ENCODE measurements around the gene SSBP2.

The SSBP2 gene

DNA sequence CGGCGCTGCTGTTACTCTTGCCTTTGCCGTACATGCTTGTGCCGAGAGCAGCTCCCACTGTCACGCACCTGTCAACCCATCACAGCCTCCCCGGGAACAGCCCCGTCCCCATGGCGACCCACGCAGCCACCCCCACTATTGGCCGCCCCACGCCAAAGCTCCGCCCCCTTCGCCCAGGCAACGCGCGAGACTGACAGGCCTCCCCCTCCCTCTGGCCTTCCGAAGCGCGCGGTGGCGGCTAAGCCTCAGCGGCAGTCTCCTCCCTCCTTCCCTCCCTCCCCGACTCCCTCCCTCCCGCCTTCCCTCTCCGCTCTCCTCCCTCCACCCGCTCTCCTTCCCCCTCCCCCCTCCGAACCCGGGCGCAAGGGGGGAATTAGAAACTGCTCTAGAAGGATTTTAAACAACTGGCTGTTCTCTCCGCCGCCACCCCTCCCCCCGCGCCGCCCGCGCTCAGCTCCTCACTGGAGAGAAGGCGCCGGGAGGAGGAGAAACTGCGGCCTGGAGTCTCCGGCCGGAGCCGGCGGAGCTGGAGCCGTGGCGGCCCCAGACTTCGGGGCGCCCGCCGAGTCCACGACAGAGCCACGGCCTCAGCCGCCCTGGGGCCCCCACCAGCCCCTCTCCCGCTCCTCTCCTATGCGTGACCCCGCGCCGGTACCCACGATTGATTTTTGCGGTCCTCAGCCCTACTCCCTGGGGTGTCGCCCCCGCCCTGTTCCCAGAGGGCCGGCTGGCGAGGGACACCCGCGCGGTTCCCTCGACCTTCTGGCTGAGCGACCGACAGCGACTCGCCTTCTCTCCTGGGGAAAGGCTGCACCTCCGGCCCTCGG lies at the start of gene SSBP2:
TSS of gene SSBP2 (minus strand) at position 89 of the 827 bp plus-strand sequence. CDS start at position 34, 55 bp downstream.
- DNase-seq: peak; percentile 95

DNA sequence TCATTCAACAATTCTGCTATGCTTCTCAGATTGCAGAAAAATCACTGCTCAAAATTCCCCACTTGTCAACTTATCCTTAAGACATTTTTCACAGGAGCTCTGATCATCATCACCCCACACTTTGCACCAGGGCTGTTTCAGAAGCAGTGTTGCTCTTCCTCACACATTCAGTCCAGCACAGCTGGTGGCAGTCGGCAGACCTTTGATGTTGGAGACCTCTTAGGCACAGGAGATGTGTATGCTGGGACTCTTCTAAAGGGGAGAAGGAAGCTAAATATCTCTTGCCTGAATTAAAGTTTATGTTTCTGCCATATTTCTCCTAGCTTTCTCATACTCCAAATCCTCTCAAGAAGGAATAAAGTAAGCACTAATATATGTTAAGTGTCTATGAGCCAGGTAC lies 44.8 kb upstream of the SSBP2 start:
- DNase-seq: no peak

DNA sequence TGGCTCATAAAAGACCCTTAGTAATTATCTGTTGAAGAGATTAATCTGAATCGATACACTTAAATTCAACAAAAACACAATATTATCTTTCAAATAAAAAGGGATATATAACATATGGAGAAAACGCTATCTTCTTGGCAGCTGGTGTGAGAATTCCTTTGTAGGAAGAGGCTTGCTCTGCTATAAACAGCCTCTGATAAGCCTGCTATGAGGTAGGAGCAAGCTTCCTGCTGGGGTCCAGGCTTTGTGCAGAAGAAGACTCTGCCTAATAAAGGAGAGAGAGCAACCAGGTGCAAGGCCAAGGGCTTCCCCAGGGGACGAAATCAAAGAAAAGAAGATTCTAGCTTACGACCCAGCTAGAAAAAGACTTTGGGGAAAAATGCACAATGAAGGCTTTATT lies 43.3 kb upstream of the SSBP2 start:
- no peak for DNase-seq

DNA sequence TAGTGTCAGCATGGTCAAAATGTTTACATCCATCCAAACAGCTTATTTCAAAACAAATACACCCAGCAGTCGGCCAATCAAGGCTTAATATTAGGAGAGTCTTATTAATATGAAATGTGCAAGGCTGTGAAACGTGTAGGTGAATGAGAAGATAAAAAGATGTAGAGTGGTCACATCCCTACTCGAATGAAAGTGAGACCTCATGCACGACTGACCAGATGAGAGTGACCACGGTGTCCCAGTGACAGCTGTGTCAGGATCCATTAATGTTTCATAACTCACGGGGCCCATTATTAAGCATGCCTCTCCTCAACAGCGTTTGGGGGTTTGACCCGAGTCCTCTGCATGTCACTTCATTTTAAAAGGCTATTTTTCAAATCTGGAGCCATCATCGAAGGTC lies 39.4 kb upstream of the SSBP2 start:
- no peak for DNase-seq

DNA sequence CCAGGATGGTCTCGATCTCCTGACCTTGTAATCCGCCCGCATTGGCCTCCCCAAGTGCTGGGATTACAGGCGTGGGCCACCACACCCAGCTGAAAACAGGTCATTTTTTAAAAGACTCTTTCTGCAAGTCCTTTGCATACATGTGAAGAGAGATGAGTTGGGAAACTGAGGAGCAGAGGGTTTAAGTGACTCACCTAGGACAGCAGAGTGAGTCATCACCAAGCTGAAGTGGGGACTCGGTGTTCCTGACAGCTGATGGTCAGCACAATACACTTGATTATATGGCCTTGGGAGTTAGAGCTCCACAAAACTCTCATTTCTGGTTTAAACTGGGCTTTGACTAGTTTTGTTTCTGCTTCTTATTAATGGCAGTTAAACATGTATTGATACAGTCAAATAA lies 38.1 kb upstream of the SSBP2 start:
- no peak for DNase-seq

DNA sequence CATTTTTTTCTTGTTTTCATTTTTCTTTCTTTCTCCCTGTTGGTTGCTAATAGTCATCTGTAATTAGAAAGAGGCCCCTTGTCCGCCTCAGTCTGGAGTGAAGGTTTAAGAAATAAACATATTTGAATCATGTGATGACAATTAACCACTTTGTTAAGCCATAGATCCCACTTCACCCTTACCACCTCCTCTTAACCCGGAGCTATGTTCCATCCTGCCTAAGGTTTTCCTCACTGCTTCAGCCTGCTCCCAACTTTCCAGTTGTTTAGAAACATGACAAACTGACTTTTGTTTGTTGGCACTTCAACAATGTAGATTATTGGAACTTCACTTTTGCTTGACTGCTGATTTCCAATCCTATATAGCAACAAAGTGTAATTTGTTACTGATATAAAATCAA lies 37.4 kb upstream of the SSBP2 start:
- no peak for DNase-seq

DNA sequence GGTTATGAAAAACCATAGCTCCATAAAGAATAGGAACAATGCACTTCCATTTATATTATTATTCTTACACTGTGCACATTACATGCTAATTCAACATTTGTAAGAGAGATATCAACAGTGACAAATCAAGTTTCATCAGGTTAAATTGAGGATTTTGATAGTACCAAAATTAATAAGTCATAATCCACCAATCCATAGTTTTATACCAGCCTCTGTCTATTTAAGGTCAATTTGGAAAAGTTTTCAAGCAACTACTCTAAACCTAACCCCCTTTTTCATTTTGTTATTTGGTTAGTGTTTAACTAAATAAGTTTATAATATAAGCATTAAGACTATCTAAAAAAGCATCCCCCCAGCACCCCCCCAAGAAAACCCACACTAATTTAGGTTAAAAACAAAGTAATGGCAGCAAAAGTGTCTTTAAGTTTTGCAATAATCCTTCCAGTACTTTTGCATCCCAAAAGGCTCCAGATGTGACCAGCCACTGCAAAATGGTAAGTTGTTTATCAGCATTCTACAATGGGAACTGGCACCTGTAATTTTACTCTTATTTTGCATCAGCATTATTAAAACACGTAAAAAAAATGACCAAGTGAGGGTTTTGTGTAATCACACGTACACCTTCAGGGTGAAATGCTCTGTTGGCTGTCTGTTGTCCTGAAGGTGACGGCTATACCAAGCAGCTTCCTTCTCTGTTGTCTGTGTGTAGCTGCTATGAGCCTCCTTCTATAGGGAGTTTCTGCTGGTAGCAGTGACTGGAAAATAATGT lies 36.8 kb upstream of the SSBP2 start:
- no peak for DNase-seq

DNA sequence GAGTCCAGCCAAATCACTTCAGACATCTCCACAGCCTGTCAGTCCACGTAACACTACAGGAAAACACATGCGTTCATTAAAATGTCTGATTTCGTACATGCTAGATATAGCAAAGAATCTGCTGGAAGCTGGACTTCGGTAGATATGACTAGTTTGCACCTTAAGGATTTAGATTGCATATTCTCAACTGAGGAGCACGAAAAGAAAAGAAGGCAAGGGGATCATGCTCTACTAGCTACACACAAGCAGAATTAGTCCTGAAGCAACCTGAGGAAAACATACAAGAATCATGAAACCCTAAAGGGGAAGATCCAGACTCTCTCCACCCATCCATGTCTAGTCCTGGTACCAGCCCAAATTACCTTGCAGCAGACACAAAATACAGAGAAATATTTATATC lies 36.1 kb upstream of the SSBP2 start:
- no peak for DNase-seq

DNA sequence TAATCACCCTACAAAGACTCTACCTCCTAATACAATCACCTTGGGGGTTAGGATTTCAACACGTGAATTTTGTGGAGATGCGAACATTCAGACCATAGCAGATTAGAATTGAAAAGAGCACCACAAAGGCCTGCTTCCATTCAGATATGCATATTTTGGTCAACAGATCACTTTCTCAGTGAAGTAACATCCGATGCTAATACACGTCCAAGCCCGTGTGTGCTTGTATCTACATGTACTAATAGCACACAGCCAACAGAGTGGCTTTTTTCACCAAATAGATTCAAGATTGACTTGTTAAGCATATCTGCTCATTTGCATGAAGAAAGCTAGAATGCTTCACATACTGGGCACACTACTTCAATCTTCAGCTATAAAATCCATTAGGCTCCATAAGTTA lies 35.6 kb upstream of the SSBP2 start:
- no peak for DNase-seq

DNA sequence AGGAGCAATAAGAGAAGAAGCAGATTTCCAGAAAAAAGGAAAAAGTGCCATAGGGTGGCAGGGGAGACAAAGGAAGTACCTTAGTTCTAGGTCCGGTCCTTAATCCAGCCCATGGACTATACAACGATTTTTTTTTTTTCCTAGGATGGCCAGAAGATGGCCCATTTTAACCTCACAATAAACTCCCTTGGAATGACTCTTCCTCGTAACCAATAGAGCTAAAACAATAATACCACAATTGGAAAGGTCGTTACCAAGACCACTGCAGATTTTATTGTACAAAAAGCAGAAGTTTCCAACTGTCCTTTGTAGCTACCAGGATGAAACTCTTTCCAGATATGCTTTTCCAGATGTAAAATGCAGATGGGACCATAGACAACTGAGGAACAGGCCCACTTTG lies 34.4 kb upstream of the SSBP2 start:
- no peak for DNase-seq

DNA sequence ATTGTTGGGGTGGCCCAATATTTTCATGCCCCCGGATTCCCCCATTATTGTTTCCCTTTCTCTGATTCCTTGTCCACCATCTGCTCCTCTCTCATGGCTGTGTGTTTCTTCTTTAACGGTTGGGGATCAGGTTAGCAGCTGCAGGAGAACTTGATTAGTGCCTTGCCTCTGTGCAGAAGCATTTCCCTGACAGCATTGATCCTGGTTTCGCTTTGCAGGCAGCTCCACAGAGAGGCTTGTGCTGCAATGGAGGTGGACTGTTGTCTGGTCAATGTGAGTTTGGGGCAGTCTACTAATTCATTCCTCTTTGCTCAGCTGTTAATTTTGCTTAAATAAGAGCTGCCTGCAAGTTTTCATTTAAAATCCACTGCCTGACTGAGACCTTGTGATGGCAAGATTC lies 32.5 kb upstream of the SSBP2 start:
- DNase-seq: no peak

DNA sequence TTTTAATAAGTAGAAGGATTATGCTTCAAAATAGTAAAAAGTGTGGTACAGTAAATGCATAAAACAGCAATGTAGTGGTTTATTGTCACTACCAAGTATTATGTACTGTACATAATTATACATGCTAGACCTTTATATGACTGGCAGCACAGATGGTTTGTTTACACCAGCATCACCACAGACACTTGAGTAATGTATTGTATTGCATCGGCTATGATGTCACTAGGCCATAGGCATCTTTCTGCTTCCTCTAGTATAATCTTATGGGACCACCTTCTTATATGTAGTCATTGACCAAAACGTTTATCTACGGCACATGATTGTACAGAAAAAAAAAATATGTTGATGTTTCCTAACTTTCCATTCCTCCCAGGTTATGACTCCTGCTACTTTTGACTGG lies 31.9 kb upstream of the SSBP2 start:
- DNase-seq: no peak

DNA sequence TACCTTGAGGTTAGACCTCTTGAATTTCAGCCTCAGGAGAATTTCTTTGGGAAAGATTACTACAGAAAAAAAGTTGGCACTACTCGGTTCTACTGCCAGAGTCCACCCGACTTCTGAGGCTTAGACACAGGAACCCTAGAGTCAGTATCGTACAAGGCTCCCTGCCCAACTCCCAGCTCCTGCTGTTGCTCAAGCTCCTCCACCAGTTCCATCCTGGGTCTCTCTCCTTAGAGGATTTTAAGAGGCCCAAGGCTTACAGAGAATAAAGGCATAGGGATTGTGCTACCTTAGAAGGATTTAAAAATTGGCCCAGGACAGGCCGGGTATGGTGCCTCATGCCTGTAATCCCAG lies 29.0 kb upstream of the SSBP2 start:
- no peak for DNase-seq

DNA sequence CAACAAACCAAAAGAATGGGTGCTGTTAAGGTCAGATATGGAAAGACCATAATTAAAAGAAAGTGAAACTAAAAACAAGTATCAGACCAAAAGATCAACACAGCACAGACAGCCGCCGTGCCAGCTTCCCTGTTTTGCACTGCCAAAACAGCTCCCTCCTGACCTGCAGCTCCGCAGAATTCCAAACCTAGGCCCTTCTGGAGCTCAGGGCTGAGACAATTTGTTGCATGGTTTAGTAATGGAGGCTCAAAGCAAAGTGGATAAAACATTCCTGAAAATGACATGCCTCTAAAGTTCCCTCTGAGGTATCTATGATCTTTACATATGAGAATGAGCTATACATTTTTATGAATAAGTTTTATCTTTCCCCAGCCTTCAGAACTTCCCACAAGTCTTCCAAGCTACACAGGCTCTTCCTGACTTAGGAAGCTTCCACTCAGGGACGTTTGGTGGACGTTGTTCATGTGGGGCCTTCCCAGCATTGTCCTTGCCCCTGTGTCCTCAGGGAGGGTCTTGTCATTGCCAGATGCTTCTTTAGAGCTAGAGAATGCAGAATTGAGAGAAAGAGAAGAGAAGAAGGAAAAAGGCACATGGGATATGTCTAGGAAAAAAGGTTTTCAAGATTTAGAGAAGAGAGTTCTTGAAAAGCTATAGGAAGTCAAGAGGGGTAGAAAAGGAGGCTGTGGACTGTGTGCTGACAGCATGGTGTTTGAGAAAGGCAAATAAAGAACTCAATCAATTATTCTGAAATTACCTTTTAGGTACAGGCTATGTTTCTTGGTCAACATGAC lies 28.4 kb upstream of the SSBP2 start:
- no peak for DNase-seq

DNA sequence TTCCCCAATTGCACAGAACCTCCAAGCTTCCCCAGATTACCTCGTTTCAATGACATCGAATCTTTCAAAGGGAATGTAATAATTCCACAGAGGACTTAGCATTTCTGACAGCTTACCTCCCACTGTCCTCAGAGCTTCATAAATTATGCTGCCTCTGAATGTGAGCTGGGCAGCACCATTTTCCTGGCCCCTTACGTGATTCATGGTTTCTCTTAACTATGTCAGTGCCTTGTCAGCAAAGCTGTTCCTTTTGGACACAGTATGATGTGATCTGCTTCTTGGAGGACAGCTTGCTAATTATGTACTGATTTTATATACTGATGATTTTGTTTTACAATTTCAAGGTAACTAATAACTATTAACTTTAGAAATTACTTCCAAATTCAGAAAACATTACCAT lies 27.7 kb upstream of the SSBP2 start:
- DNase-seq: no peak

DNA sequence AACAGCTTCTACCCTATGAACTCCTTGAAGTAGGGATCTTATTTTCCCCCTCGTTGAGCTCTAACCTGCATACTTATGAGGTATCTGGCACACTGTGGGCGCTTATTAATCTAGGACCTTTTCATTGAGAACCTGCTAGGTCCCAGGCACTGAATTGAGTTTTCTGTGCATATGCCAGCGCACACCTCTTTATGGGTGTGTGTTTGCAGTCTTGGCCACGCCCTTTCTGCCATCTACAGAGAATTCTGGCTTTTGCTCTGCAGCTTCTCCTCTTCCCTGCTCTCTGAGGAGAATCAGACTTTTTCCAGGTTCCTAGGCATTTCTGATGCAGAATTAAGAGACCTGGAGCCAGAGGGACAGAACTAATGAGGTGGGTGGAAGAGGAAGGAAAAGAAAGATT lies 25.4 kb upstream of the SSBP2 start:
- DNase-seq: no peak

DNA sequence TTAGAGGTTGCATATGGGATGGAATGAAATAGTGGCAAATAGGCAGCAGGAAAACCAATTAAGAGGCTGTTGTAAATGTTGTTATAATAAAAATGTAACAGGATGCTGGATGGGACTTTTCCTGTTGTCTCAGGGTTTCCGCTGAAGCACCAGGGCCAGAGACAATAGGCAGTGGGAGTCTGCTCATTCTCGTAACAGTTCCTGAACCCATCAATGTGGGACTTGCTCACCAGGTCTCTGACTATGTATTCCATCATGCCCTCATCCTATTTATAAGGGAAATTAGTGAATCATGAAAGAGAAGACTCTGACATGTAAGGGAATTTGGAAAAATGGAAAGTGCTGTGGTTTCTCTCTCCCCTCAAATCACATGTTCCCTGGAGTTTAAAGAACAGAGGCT lies 23.5 kb upstream of the SSBP2 start:
- no peak for DNase-seq

DNA sequence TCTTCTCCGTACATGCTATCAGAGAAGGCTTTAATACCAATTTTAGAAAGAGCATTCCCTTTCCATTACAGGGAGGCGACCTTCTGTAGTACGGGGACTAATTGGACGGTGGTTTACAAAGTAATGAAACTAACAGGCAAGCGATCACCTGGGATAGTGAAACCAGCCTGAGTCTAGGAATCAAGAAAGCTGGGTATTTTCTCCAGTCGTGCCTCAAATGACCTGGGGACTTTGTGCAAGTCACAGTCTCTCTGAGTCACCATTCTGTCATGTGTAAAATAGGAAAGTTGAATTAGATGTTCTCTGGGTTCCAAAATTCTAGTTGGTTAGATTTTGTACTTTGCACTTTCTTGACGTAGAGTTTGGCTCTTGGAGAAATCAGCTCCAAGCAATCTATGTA lies 22.7 kb upstream of the SSBP2 start:
- DNase-seq: no peak

DNA sequence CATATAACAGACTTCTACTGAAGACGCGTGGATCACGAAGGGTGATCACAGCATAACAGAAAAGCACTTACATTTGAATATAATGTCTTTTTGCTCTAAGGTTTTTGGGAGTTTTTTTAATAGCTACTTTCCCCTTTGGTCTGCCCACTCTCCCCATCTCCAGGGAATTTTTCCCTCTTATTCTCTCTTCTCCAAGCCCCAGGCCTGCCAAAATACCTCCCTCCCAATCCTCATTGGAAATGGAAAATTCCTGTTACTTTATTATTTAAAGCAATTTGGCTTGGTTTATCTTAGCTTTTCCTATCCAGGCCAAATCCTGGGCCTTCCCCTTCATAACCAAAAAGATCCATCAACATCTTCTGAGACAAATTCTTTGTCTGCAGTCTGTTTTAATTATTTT lies 22.3 kb upstream of the SSBP2 start:
- DNase-seq: no peak

DNA sequence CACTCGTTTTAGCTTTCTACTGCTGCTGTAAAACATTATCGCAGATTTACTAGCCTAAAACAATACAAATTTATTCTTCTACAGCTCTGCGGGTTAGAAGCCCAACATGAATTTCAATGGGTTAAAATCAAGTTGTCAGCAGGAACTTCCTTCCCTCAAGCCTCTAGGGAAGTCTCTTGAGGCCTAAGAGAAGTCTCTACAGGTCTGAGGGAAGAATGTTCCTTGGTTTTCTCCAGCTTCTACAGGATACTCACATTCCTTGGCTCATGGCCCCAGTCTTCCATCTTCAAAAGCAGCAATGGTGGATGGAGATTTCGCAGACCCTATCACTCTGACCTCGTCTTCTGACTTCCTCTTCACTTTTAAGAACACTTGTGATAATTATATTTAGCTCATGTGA lies 21.6 kb upstream of the SSBP2 start:
- no peak for DNase-seq

DNA sequence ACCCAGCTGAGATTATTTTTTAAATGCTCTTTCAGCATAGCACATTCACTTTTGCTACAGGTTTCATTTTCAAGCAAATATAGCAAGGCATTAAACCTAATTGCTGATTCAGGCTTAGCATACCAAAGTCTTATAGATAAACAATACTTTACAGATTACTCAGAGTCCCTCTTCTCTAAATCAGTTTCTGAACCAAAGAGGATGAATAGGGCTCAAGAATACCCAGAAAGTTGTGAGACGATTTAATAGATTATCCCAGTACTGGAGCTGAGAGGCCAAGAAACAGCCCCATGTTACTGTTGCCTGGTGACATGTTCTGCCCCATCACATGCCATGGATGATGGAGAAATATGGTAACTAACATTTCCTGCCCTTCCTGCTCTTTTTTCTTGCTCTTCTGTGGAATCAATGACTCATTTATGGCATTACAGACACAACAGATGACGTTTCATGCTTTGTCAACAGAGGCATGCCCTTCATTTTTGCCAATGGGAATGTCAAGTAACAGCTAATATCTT lies 18.1 kb upstream of the SSBP2 start:
- DNase-seq: no peak

DNA sequence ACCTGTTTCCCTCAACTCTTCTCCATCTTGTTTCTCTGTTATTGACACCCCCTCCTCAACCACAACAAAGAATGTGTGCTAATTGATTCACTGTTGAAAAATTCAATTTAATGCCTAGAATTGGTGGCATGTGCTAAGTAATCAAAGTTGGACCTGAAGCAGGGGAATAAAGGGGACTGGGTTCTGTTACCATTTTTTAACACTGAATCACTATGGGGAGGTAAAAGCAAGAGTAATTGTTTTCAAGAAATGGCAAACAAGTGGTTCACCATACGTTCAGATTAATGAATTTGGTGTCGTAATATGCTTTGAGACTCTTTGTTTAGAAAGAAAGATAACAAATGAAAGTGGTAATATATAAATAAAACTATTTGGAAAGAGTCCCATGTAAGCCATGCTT lies 17.0 kb upstream of the SSBP2 start:
- DNase-seq: no peak

DNA sequence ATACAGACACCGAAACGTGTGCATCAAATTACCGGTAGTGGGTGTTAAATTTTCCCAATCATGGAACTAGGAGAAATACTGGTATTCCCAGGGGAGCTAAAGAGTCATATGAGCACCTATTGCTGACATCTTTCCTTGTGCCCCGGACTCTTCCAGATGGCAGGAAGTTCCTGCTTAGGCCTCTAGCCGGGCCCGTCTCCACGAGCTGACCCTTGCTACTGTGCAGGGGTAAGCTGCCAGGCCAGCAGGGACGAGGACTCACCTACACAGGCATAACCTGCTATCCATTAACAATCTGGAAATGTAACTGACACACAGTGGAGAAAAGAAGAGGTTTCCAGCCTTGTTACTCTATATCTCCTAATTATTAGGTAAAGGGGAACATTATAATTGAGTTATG lies 16.2 kb upstream of the SSBP2 start:
- DNase-seq: no peak

DNA sequence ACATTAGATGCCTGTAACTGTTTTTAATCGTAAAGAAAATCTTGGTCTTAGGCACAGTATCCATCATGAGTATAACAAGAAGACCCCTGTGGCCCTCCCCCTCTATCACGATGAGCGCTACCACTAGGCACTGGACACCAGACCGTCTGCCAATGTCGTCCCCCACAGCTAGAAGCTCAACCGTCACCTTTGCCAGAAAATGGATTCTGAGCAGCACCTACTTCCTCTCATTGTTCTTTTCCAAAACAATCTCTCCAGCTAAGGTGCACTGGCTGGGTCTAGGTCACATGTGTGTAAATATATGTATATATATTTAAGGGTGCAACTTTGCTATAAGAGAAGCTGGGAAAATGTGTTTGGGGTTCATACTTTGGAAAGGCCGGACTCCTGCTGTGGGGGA lies 15.7 kb upstream of the SSBP2 start:
- DNase-seq: no peak

Data from NCI-H1092 treated with DMSO at 0.1 percent for 48 hours (cell line).